ENCODE data around the gene BAIAP2.

- TF ChIP-seq EP300 (IDR thresholded peaks at IDR 0.05) (no peak), CTCF (IDR thresholded peaks at IDR 0.05) (no peak), POLR2A (IDR thresholded peaks at IDR 0.05) (no peak), POLR2AphosphoS5 (IDR thresholded peaks at IDR 0.05) (no peak)
Measured at GRCh38 chr17:81037798-81038733, 3.1 kb downstream of the BAIAP2 start.
